Stimulated activated memory B cell treated with anti-CD40 and anti-IgM and Interleukin-4, amounts not matched to agents 10 μg/mL and 1 μg/mL and 100 μg/mL, for 72 hours (primary cell): ENCODE data around the gene PYCARD.
"Not testable (repeated sequence)": the region's sequence is repeated elsewhere in the genome, so short reads cannot be mapped to it uniquely, and the experiment has no call there.

ENCODE experiments used
- ATAC-seq: fragments of 150-1000 bp; cut with Tn5 transposase; 2 replicates; pipeline ENCODE4 v1.10.0; 2021
- H3K27ac Mint-ChIP-seq: one replicate; pipeline ENCODE4 v1.8.0; 2022; ENCODE audit warnings: mild to moderate bottlenecking, mixed read lengths
- H3K27me3 Mint-ChIP-seq: one replicate; pipeline ENCODE4 v1.8.0; 2022; ENCODE audit warnings: mixed read lengths
- H3K36me3 Mint-ChIP-seq: one replicate; pipeline ENCODE4 v1.8.0; 2022; ENCODE audit warnings: mixed read lengths
- H3K4me1 Mint-ChIP-seq: one replicate; pipeline ENCODE4 v1.8.0; 2022; ENCODE audit warnings: mixed read lengths
- H3K4me3 Mint-ChIP-seq: one replicate; pipeline ENCODE4 v1.8.0; 2022; ENCODE audit warnings: mild to moderate bottlenecking, moderate library complexity, mixed read lengths
- H3K9me3 Mint-ChIP-seq: one replicate; pipeline ENCODE4 v1.8.0; 2022; ENCODE audit warnings: mixed read lengths

PYCARD gene

GRCh38 chr16:31187808-31188189 is 14.8 kb downstream of the PYCARD start:
- peaks cover 72% of the 10 kb centered on the region for H3K4me1 Mint-ChIP-seq
- H3K36me3 Mint-ChIP-seq, result peaks cover 91% of the 10 kb centered on the region
- H3K27ac Mint-ChIP-seq, result peak overlapping the region; percentile 48
- no peaks in the 10 kb centered on the region for H3K9me3 Mint-ChIP-seq
- H3K27me3 Mint-ChIP-seq, result no peaks in the 10 kb centered on the region
- no peak for ATAC-seq
- H3K4me3 Mint-ChIP-seq, result no peak overlapping the region

DNA sequence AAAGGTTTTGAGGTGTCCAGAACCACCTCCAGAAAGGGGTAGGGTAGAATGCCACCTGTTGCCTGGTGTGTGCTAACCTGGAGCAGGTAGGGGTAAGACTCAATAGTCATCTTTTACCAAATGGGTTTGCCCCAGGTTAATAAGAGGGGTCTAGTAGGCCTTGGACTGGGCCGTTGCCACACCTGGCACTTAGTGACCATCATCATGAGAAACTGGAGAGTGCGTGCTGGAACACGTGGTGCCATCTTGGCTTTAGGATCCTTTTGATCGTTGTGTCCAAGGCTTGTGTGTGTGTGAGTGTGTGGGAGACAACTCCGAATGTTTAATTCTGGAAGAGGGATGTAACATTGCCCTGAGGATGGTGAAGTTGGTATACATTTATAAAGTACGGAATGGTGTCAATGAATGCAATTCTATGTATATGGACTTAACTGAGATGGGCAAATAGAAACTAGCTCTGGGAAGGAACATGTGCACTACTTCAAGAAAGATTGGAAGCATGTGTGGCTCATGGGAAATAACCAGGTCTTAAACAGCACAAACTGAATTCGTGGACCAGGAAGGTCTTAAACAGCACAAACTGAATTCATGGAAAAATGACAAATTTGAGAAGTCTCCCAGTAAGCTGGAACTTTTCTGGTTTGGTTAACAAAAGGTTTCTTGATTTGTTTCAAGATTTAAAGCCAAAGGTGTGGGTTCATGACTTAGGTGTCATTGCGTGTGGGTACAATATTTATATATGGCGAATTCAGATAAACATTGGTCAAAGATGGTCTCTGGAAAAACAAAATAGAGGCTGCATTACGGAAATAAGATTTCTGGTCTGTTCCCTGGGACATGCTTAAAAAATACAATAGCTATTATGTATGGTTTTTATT is 15.4 kb downstream of the PYCARD start:
- no peak overlapping the region for H3K4me3 Mint-ChIP-seq

GRCh38 chr16:31186176-31186575 is 16.4 kb downstream of the PYCARD start:
- H3K36me3 Mint-ChIP-seq, result peaks cover 95% of the 10 kb centered on the region
- no peaks in the 10 kb centered on the region for H3K27me3 Mint-ChIP-seq
- peaks cover 79% of the 10 kb centered on the region for H3K4me1 Mint-ChIP-seq
- H3K9me3 Mint-ChIP-seq, result no peaks in the 10 kb centered on the region
- ATAC-seq, result no peak
- peak overlapping the region; percentile 58 for H3K27ac Mint-ChIP-seq
- H3K4me3 Mint-ChIP-seq, result no peak overlapping the region

More for the DNA sequence above, 15.4 kb downstream of the PYCARD start:
- Mint-ChIP-seq H3K36me3 (peaks cover 97% of the 10 kb centered on the region), H3K4me1 (peaks cover 77% of the 10 kb centered on the region), H3K27me3 (no peaks in the 10 kb centered on the region), H3K27ac (no peak overlapping the region), H3K9me3 (no peaks in the 10 kb centered on the region)
- no peak for ATAC-seq

DNA sequence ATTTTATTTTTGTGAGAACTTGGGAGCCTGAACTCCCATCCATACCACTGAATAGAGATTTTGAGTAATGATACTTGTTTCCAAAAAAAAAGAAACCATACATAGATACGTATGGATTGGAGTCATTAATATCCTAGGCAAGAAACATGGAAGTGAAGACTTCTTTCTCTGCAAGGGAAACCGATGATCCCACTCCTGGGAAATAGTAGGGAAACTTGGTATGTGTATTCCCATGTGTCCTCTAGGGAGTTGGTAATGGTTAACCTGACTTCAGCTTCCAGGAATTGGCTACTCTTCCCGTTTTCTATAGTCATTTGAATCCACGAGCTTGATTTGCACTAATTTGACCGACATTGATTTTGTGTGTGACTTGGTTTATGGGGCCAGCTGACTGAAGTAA is 17.2 kb downstream of the PYCARD start:
- no peak overlapping the region for H3K4me3 Mint-ChIP-seq
- no peaks in the 10 kb centered on the region for H3K27me3 Mint-ChIP-seq
- H3K27ac Mint-ChIP-seq, result peak overlapping the region; percentile 58
- no peak for ATAC-seq
- H3K36me3 Mint-ChIP-seq, result peaks cover 92% of the 10 kb centered on the region
- H3K4me1 Mint-ChIP-seq, result peaks cover 74% of the 10 kb centered on the region
- no peaks in the 10 kb centered on the region for H3K9me3 Mint-ChIP-seq

- peak overlapping the region; percentile 43 for H3K27ac Mint-ChIP-seq
- no peak for ATAC-seq
- no peaks in the 10 kb centered on the region for H3K27me3 Mint-ChIP-seq
- H3K9me3 Mint-ChIP-seq, result no peaks in the 10 kb centered on the region
- no peak overlapping the region for H3K4me3 Mint-ChIP-seq
- peaks cover 70% of the 10 kb centered on the region for H3K4me1 Mint-ChIP-seq
- H3K36me3 Mint-ChIP-seq, result peaks cover 87% of the 10 kb centered on the region
These were observed 17.7 kb downstream of the PYCARD start for GRCh38 chr16:31184888-31185287.

DNA sequence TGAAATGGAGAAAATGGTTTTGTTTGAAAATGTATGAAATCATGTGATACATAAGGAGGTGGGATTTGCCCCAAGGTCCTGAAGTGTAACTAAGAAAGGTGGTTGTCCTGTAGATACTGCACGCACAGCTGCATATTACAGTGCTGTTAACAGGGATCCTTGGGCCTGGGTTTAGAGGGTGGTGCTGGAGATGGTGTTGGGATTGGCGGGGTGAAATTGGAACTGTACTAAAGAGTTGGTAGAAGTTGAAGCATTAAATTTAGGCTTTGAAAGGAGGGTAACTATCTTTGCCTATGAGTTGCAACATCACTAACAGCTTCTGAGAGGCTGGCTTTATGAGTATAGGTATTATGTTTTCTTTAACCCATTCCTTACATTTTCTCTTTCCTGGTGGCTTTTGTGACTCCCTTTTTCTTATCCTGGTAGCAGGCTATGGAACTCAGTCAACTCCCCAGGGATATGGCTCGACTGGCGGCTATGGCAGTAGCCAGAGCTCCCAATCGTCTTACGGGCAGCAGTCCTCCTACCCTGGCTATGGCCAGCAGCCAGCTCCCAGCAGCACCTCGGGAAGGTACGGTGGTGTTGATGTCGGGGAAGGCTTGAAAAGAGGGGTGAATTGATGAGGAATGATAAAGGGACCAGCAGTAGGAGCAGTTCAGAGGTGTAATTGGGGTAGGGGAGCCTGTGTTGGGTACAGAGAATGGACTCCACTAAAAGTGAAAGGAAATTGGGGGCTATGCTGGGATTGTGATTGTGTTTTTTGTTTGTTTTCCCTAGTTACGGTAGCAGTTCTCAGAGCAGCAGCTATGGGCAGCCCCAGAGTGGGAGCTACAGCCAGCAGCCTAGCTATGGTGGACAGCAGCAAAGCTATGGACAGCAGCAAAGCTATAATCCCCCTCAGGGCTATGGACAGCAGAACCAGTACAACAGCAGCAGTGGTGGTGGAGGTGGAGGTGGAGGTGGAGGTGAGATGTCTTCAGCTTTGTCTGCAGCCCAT is 18.8 kb downstream of the PYCARD start:
- H3K4me1 Mint-ChIP-seq, result peaks cover 67% of the 10 kb centered on the region
- no peaks in the 10 kb centered on the region for H3K9me3 Mint-ChIP-seq
- peaks cover 76% of the 10 kb centered on the region for H3K36me3 Mint-ChIP-seq
- H3K4me3 Mint-ChIP-seq, result no peak overlapping the region
- H3K27me3 Mint-ChIP-seq, result no peaks in the 10 kb centered on the region
- H3K27ac Mint-ChIP-seq, result peak overlapping the region; percentile 100
- ATAC-seq, result no peak

GRCh38 chr16:31182391-31182790 is 20.2 kb downstream of the PYCARD start:
- Mint-ChIP-seq H3K4me1 (peaks cover 75% of the 10 kb centered on the region), H3K9me3 (no peaks in the 10 kb centered on the region)

DNA sequence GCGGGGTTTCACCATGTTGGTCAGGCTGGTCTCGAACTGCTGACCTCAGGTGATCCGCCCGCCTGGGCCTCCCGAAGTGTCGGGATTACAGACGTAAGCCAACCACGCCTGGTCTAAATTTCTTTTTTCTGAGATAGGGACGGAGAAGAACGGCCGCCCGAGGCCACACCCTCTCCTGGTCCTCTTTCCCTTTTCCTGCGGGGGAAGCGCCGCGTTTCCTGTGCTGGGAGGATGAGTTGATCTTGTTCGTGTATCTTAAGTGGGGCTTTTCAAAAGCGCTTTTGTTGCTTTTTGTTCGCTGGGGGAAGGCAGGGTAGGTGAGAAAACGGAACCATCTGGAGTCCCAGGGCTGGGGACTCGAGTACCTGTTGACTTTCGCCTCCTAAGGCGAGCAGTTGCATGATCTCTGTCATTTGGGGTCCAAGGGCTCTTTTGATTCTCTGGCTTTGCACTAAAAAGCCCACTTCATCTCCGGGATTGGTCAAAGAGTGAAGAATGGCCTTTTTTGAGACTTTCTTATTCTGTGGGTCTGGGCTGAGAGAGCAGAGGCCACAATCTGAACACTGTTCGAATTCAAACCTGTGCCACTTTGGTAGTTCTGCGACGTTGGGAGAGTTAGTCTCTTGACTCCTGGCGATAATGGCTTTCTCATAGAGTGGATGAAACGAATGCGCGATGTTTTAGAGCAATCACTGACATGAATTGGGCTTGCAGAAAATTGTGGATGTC is 21.3 kb downstream of the PYCARD start:
- peaks cover 75% of the 10 kb centered on the region for H3K4me1 Mint-ChIP-seq
- H3K9me3 Mint-ChIP-seq, result no peaks in the 10 kb centered on the region
- peaks cover 51% of the 10 kb centered on the region for H3K36me3 Mint-ChIP-seq
- H3K4me3 Mint-ChIP-seq, result peak overlapping the region; percentile 96
- peak overlapping the region; percentile 100 for H3K27ac Mint-ChIP-seq
- ATAC-seq, result no peak
- no peaks in the 10 kb centered on the region for H3K27me3 Mint-ChIP-seq

More at GRCh38 chr16:31182391-31182790, 20.2 kb downstream of the PYCARD start:
- peaks cover 62% of the 10 kb centered on the region for H3K36me3 Mint-ChIP-seq
- H3K4me3 Mint-ChIP-seq, result peak overlapping the region; percentile 96
- peak overlapping the region; percentile 100 for H3K27ac Mint-ChIP-seq
- ATAC-seq, result no peak
- no peaks in the 10 kb centered on the region for H3K27me3 Mint-ChIP-seq

DNA sequence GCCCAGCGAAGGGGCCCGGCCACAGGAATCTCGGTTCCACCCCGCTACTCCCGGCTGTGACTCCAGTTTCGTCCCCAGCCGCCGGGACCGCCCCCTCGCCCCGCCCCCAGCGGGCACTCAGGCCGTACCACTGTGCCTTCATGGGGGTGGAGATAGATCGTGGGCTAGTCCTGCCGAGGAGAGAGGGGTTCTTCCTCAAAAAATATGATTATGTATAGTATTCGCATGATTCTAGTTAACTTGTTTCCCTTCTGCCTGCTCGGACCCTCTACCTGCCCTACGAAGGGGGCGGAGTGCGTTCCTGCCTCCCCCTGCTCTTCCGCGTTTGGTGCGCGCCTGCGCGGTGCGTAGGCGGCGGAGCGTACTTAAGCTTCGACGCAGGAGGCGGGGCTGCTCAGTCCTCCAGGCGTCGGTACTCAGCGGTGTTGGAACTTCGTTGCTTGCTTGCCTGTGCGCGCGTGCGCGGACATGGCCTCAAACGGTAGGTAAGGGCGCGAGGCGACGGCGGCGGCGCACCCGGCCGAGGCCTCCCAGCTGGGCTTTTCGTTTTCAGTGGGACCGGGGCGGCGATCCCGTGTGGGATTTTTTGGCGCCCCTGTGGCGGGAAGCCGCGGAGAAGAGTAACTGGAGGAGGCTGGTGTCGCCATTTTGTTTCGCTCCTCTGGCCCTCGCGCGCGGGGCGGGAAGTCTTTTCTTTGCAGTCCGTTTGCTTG is 22.7 kb downstream of the PYCARD start, which contains the start of gene FUS:
FUS (plus strand) TSS at position 393 of the 713 bp plus-strand sequence; CDS start at position 469, 76 bp downstream.
- ATAC-seq, result peak; percentile 85
- H3K36me3 Mint-ChIP-seq, result peaks cover 37% of the 10 kb centered on the region
- peaks cover 62% of the 10 kb centered on the region for H3K4me1 Mint-ChIP-seq
- peak within 1 kb of the TSS; percentile 100 for H3K27ac Mint-ChIP-seq
- no peaks in the 10 kb centered on the region for H3K27me3 Mint-ChIP-seq
- H3K4me3 Mint-ChIP-seq, result peak within 1 kb of the TSS; percentile 96
- H3K9me3 Mint-ChIP-seq, result no peaks in the 10 kb centered on the region

GRCh38 chr16:31179219-31179746 is 23.3 kb downstream of the PYCARD start:
- peak; percentile 35 for ATAC-seq
- Mint-ChIP-seq H3K27me3 (no peaks in the 10 kb centered on the region), H3K36me3 (peaks cover 33% of the 10 kb centered on the region), H3K4me3 (peak overlapping the region; percentile 96), H3K9me3 (no peaks in the 10 kb centered on the region), H3K27ac (peak overlapping the region; percentile 100), H3K4me1 (peaks cover 56% of the 10 kb centered on the region)

DNA sequence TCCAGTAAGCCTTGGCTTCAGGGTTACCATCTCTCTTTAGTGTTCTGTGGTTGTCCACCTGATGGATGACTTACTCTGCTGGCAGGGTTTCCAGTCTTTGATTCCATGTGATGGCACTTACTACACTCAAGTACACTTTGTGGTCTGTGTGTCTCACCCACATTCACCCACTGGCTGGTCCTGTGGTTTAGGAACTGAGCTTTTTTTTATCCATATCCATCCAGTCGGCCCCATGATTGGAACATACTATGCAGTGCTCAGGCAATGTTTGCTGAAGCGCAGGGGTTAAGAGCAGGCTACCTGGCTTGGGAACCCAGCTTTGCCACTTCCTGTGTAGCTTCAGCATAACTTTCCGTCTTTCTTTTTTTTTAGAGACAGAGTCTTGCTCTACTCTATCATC is 25.4 kb downstream of the PYCARD start:
- Mint-ChIP-seq H3K4me3 (peak overlapping the region; percentile 31), H3K36me3 (peaks cover 12% of the 10 kb centered on the region), H3K9me3 (no peaks in the 10 kb centered on the region), H3K27me3 (no peaks in the 10 kb centered on the region), H3K4me1 (peaks cover 36% of the 10 kb centered on the region), H3K27ac (peak overlapping the region; percentile 70)
- ATAC-seq, result no peak

DNA sequence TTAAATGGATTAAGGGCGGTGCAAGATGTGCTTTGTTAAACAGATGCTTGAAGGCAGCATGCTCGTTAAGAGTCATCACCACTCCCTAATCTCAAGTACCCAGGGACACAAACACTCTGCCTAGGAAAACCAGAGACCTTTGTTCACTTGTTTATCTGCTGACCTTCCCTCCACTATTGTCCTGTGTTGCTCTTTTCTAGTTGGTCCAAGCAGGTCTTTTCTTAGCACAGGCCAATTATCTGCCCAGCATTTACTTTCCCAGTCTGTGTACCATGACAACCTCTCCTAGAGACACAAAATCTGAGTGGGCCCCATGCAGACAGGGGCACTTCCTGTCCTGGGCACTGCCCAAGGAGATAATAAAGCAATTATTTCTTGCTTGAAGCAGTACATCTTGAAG is 32.5 kb downstream of the PYCARD start:
- not testable (repeated sequence) for H3K4me3 Mint-ChIP-seq, H3K36me3 Mint-ChIP-seq, H3K27me3 Mint-ChIP-seq, H3K4me1 Mint-ChIP-seq, H3K27ac Mint-ChIP-seq, H3K9me3 Mint-ChIP-seq, ATAC-seq

- no peaks in the 10 kb centered on the region for H3K27me3 Mint-ChIP-seq
- no peaks in the 10 kb centered on the region for H3K9me3 Mint-ChIP-seq
- H3K36me3 Mint-ChIP-seq, result no peaks in the 10 kb centered on the region
- no peak overlapping the region for H3K4me3 Mint-ChIP-seq
- ATAC-seq, result no peak
- H3K4me1 Mint-ChIP-seq, result no peaks in the 10 kb centered on the region
- no peak overlapping the region for H3K27ac Mint-ChIP-seq
These were observed 33.7 kb downstream of the PYCARD start for GRCh38 chr16:31168848-31169247.

GRCh38 chr16:31167315-31167714 is 35.2 kb downstream of the PYCARD start:
- H3K36me3 Mint-ChIP-seq, result no peaks in the 10 kb centered on the region

More at GRCh38 chr16:31167315-31167714, 35.2 kb downstream of the PYCARD start:
- no peak for ATAC-seq
- H3K27ac Mint-ChIP-seq, result no peak overlapping the region
- no peaks in the 10 kb centered on the region for H3K9me3 Mint-ChIP-seq
- no peak overlapping the region for H3K4me3 Mint-ChIP-seq
- H3K4me1 Mint-ChIP-seq, result no peaks in the 10 kb centered on the region
- H3K27me3 Mint-ChIP-seq, result no peaks in the 10 kb centered on the region
